Activated CD4-positive, alpha-beta memory T cell treated with anti-CD3 and anti-CD28 coated beads, Interleukin-2, amount 10 ng/mL, durations not matched to agents 7 days and 5 days (primary cell): ENCODE results near the gene CNNM3. TPM values are rescaled to one million over a fixed set of nuclear protein-coding genes. Genes with fewer than 3 reads are reported as not detected.
"Not testable (repeated sequence)": the region's sequence is repeated elsewhere in the genome, so short reads cannot be mapped to it uniquely, and the experiment has no call there.

Experiments
- CTCF ChIA-PET: fragments of 350-600 bp; sonication (Branson Sonifier 250); formaldehyde crosslinking; loops from one replicate; lab custom pipeline; 2021; ENCODE audit warnings: antibody characterized with exemption, inconsistent platforms; lab: Charles Lee
- POLR2A ChIA-PET: fragments of 350-600 bp; sonication (Branson Sonifier 250); formaldehyde crosslinking; loops from one replicate; lab custom pipeline; 2021; ENCODE audit warnings: antibody characterized with exemption; lab: Charles Lee
- DNase-seq: peaks from one replicate; pipeline ENCODE4 v3.0.0-alpha.2; 2020
- H3K27ac Mint-ChIP-seq: one replicate; pipeline ENCODE4 v1.8.0; 2021; ENCODE audit warnings: mild to moderate bottlenecking, mixed read lengths
- H3K27me3 Mint-ChIP-seq: one replicate; pipeline ENCODE4 v1.8.0; 2021; ENCODE audit warnings: mixed read lengths
- H3K36me3 Mint-ChIP-seq: one replicate; pipeline ENCODE4 v1.8.0; 2021; ENCODE audit warnings: low read depth, mixed read lengths
- H3K4me1 Mint-ChIP-seq: one replicate; pipeline ENCODE4 v1.8.0; 2021; ENCODE audit warnings: mixed read lengths
- H3K4me3 Mint-ChIP-seq: one replicate; pipeline ENCODE4 v1.8.0; 2021; ENCODE audit warnings: mild to moderate bottlenecking, mixed read lengths
- H3K9me3 Mint-ChIP-seq: one replicate; pipeline ENCODE4 v1.8.0; 2021; ENCODE audit warnings: mixed read lengths
- total RNA-seq, 2 experiments: library from RNA; stranded (reverse); gene quantifications; one replicate each; pipeline ENCODE4 v1.2.3, GENCODE V29; 2021

Gene CNNM3
- total RNA-seq, 2 experiments from 2014 or later: 26.6 to 28.5 TPM

GRCh38 chr2:96801786-96802595, 14.1 kb upstream of the CNNM3 start:
- H3K27ac Mint-ChIP-seq: no peak overlapping the region
- no peaks in the 10 kb centered on the region for H3K9me3 Mint-ChIP-seq
- H3K36me3 Mint-ChIP-seq: peaks cover 4% of the 10 kb centered on the region
- CTCF ChIA-PET: interaction anchor here (0.8 to 6.4 kb wide), 8 partner anchors 10 to 310 kb away, joined by 3 to 50 read pairs (median 4); partner anchors contain the start of genes ANKRD39 and CNNM3
- H3K4me1 Mint-ChIP-seq: peaks cover 10% of the 10 kb centered on the region
- POLR2A ChIA-PET: interaction anchor here (0.7 to 1.2 kb wide), 3 partner anchors 14 to 56 kb away, joined by 3 read pairs; partner anchors contain the start of genes ANKRD39 and CNNM3
- no peaks in the 10 kb centered on the region for H3K27me3 Mint-ChIP-seq
- DNase-seq: peak; percentile 56
- H3K4me3 Mint-ChIP-seq: no peak overlapping the region

GRCh38 chr2:96802721-96803120, 13.3 kb upstream of the CNNM3 start:
- CTCF ChIA-PET: interaction anchor here (0.7 to 6.4 kb wide), 4 partner anchors 14 to 309 kb away, joined by 3 to 50 read pairs (median 4); partner anchors contain the start of genes ANKRD39 and CNNM3
- POLR2A ChIA-PET: interaction anchor here (0.7 to 1.2 kb wide), 3 partner anchors 14 to 55 kb away, joined by 3 read pairs; partner anchors contain the start of genes ANKRD39 and CNNM3
- peaks cover 14% of the 10 kb centered on the region for H3K4me1 Mint-ChIP-seq
- H3K9me3 Mint-ChIP-seq: no peaks in the 10 kb centered on the region
- no peaks in the 10 kb centered on the region for H3K27me3 Mint-ChIP-seq
- H3K27ac Mint-ChIP-seq: no peak overlapping the region
- DNase-seq: no peak
- H3K36me3 Mint-ChIP-seq: peaks cover 4% of the 10 kb centered on the region
- no peak overlapping the region for H3K4me3 Mint-ChIP-seq

GRCh38 chr2:96804986-96805385, 11.1 kb upstream of the CNNM3 start:
- ChIA-PET CTCF (interaction anchor here (6.4 kb wide), 1 partner anchor 12 kb away, joined by 50 read pairs; the partner anchor contains the start of gene CNNM3), POLR2A (no interaction called here)
- Mint-ChIP-seq H3K9me3 (no peaks in the 10 kb centered on the region), H3K36me3 (peaks cover 10% of the 10 kb centered on the region), H3K4me3 (no peak overlapping the region), H3K27ac (peak overlapping the region; percentile 35), H3K27me3 (no peaks in the 10 kb centered on the region), H3K4me1 (peaks cover 21% of the 10 kb centered on the region)
- no peak for DNase-seq

GRCh38 chr2:96805946-96806345, 10.1 kb upstream of the CNNM3 start:
- H3K27ac Mint-ChIP-seq: peak overlapping the region; percentile 86
- not testable (repeated sequence) for H3K4me3 Mint-ChIP-seq

GRCh38 chr2:96806468-96807126, 9.5 kb upstream of the CNNM3 start:
- POLR2A ChIA-PET: interaction anchor here (1.0 to 2.1 kb wide), 2 partner anchors 10 to 17 kb away, joined by 3 to 19 read pairs; partner anchors contain the start of gene CNNM3
- H3K4me1 Mint-ChIP-seq: peaks cover 21% of the 10 kb centered on the region
- H3K36me3 Mint-ChIP-seq: peaks cover 10% of the 10 kb centered on the region
- no peaks in the 10 kb centered on the region for H3K27me3 Mint-ChIP-seq
- peak overlapping the region; percentile 24 for H3K4me3 Mint-ChIP-seq
- DNase-seq: peak; percentile 60
- peak overlapping the region; percentile 86 for H3K27ac Mint-ChIP-seq
- CTCF ChIA-PET: interaction anchor here (0.6 to 6.4 kb wide), 5 partner anchors 10 to 51 kb away, joined by 4 to 50 read pairs (median 5); partner anchors contain the start of genes ANKRD39 and CNNM3
- H3K9me3 Mint-ChIP-seq: no peaks in the 10 kb centered on the region

More at GRCh38 chr2:96805946-96806345, 10.1 kb upstream of the CNNM3 start:
- POLR2A ChIA-PET: interaction anchor here (2.1 kb wide), 1 partner anchor 10 kb away, joined by 19 read pairs; the partner anchor contains the start of gene CNNM3
- H3K36me3 Mint-ChIP-seq, H3K27me3 Mint-ChIP-seq, H3K9me3 Mint-ChIP-seq, DNase-seq: not testable (repeated sequence)
- peaks cover 21% of the 10 kb centered on the region for H3K4me1 Mint-ChIP-seq
- CTCF ChIA-PET: interaction anchor here (1.5 to 6.4 kb wide), 4 partner anchors 11 to 52 kb away, joined by 4 to 50 read pairs (median 4); partner anchors contain the start of genes ANKRD39 and CNNM3

- ChIA-PET CTCF (interaction anchor here (0.6 to 6.4 kb wide), 5 partner anchors 10 to 51 kb away, joined by 4 to 50 read pairs (median 5); partner anchors contain the start of genes ANKRD39 and CNNM3), POLR2A (interaction anchor here (1.0 to 2.1 kb wide), 2 partner anchors 9 to 17 kb away, joined by 3 to 19 read pairs; partner anchors contain the start of gene CNNM3)
- H3K4me3 Mint-ChIP-seq: no peak overlapping the region
- H3K27ac Mint-ChIP-seq: peak overlapping the region; percentile 86
- peaks cover 21% of the 10 kb centered on the region for H3K4me1 Mint-ChIP-seq
- H3K27me3 Mint-ChIP-seq: no peaks in the 10 kb centered on the region
- peaks cover 10% of the 10 kb centered on the region for H3K36me3 Mint-ChIP-seq
- no peaks in the 10 kb centered on the region for H3K9me3 Mint-ChIP-seq
- DNase-seq: no peak
Measured at GRCh38 chr2:96807127-96807471, 9.0 kb upstream of the CNNM3 start.

- H3K4me1 Mint-ChIP-seq: peaks cover 26% of the 10 kb centered on the region
- no peaks in the 10 kb centered on the region for H3K9me3 Mint-ChIP-seq
Measured at GRCh38 chr2:96808176-96808837, 7.8 kb upstream of the CNNM3 start.

GRCh38 chr2:96809216-96809882, 6.7 kb upstream of the CNNM3 start:
- Mint-ChIP-seq H3K36me3 (peaks cover 15% of the 10 kb centered on the region), H3K4me1 (peaks cover 28% of the 10 kb centered on the region), H3K4me3 (no peak overlapping the region), H3K27ac (no peak overlapping the region), H3K9me3 (no peaks in the 10 kb centered on the region), H3K27me3 (no peaks in the 10 kb centered on the region)
- CTCF ChIA-PET: interaction anchor here (0.5 kb wide), 1 partner anchor 469 kb away, joined by 3 read pairs; no protein-coding TSS in a partner anchor
- DNase-seq: no peak
- POLR2A ChIA-PET: interaction anchor here (1.3 kb wide), 1 partner anchor 154 kb away, joined by 4 read pairs; no protein-coding TSS in a partner anchor

More at GRCh38 chr2:96808176-96808837, 7.8 kb upstream of the CNNM3 start:
- no peak for DNase-seq
- Mint-ChIP-seq H3K36me3 (peaks cover 15% of the 10 kb centered on the region), H3K4me3 (no peak overlapping the region), H3K27me3 (no peaks in the 10 kb centered on the region), H3K27ac (peak overlapping the region; percentile 42)
- ChIA-PET CTCF (interaction anchor here (6.4 kb wide), 1 partner anchor 8 kb away, joined by 50 read pairs; the partner anchor contains the start of gene CNNM3), POLR2A (no interaction called here)

- H3K36me3 Mint-ChIP-seq: peaks cover 15% of the 10 kb centered on the region
- no peaks in the 10 kb centered on the region for H3K27me3 Mint-ChIP-seq
- H3K9me3 Mint-ChIP-seq: no peaks in the 10 kb centered on the region
- ChIA-PET POLR2A (interaction anchor here (1.3 kb wide), 1 partner anchor 153 kb away, joined by 4 read pairs; no protein-coding TSS in a partner anchor), CTCF (no interaction called here)
- no peak overlapping the region for H3K27ac Mint-ChIP-seq
- DNase-seq: no peak
- no peak overlapping the region for H3K4me3 Mint-ChIP-seq
- H3K4me1 Mint-ChIP-seq: peaks cover 32% of the 10 kb centered on the region
Measured at GRCh38 chr2:96809951-96810782, 5.9 kb upstream of the CNNM3 start.

- Mint-ChIP-seq H3K4me3 (no peak overlapping the region), H3K27ac (no peak overlapping the region), H3K4me1 (peaks cover 37% of the 10 kb centered on the region), H3K36me3 (peaks cover 15% of the 10 kb centered on the region), H3K27me3 (no peaks in the 10 kb centered on the region), H3K9me3 (no peaks in the 10 kb centered on the region)
- ChIA-PET CTCF (no interaction called here), POLR2A (no interaction called here)
- no peak for DNase-seq
Measured at GRCh38 chr2:96810783-96811192, 5.3 kb upstream of the CNNM3 start.

- CTCF ChIA-PET: no interaction called here
- H3K4me3 Mint-ChIP-seq: no peak overlapping the region
- POLR2A ChIA-PET: no interaction called here
Measured at GRCh38 chr2:96811917-96812316, 4.2 kb upstream of the CNNM3 start.

More at GRCh38 chr2:96811917-96812316, 4.2 kb upstream of the CNNM3 start:
- Mint-ChIP-seq H3K27ac (no peak overlapping the region), H3K27me3 (no peaks in the 10 kb centered on the region), H3K36me3 (peaks cover 11% of the 10 kb centered on the region), H3K4me1 (peaks cover 28% of the 10 kb centered on the region), H3K9me3 (no peaks in the 10 kb centered on the region)
- DNase-seq: no peak
